Activated naive CD4-positive, alpha-beta T cell treated with anti-CD3 and anti-CD28 coated beads, Interleukin-2, amount 10 ng/mL, durations not matched to agents 7 days and 5 days (primary cell): Measurements from ENCODE around the gene ZAP70.
"Not testable (repeated sequence)": the region's sequence is repeated elsewhere in the genome, so short reads cannot be mapped to it uniquely, and the experiment has no call there.

Source experiments
- CTCF ChIA-PET: fragments of 350-600 bp; sonication (Branson Sonifier 250); formaldehyde crosslinking; loops from one replicate; lab custom pipeline; 2021; ENCODE audit warnings: antibody characterized with exemption; lab: Charles Lee
- DNase-seq: peaks from one replicate; pipeline ENCODE4 v3.0.0-alpha.2; 2020
- H3K27ac Mint-ChIP-seq: one replicate; pipeline ENCODE4 v1.8.0; 2021; ENCODE audit warnings: mild to moderate bottlenecking, moderate library complexity, mixed read lengths
- H3K27me3 Mint-ChIP-seq: one replicate; pipeline ENCODE4 v1.8.0; 2021; ENCODE audit warnings: mild to moderate bottlenecking, mixed read lengths
- H3K36me3 Mint-ChIP-seq: one replicate; pipeline ENCODE4 v1.8.0; 2021; ENCODE audit warnings: mixed read lengths
- H3K4me1 Mint-ChIP-seq: one replicate; pipeline ENCODE4 v1.8.0; 2021; ENCODE audit warnings: mixed read lengths
- H3K4me3 Mint-ChIP-seq: one replicate; pipeline ENCODE4 v1.8.0; 2021; ENCODE audit warnings: mild to moderate bottlenecking, moderate library complexity, mixed read lengths
- H3K9me3 Mint-ChIP-seq: one replicate; pipeline ENCODE4 v1.8.0; 2021; ENCODE audit warnings: mixed read lengths

The ZAP70 gene

DNA sequence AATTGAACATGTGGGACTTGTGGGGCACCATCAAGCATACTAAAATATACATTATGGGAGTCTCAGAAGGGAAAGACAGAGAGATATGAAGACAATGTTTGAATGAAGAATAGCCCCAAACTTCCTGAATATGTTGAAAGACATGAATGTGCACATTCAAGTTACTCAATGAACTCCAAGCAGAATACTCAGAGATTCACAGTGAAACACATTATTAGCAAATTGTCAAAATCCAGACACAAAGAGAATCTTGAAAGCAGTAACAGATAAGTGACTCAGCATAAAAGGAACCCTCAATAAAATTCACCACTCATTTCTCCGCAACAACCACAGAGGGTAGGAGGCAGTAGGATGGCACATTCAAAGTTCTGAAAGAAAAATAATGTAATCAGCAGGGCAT is 35.1 kb upstream of the ZAP70 start:
- DNase-seq: no peak

DNA sequence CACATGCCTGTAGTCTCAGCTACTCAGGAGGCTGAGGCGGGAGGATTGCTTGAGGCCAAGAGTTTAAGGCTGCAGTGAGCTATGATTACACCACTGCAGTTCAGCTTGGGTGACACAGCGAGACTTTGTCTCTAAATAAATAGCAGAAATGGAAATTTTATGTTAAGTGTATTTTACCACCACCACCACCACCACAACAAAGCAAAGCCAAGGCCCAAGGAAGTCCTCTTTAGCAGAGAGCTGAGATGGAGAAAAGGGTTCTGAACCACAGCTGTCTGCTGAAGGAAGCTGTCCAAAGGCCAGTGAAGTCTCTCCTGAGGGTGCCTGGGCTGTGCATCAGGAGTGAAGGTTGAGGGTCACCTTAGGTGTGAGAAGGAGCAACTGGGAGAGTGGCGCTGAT is 26.1 kb upstream of the ZAP70 start:
- not testable (repeated sequence) for H3K4me3 Mint-ChIP-seq, H3K27ac Mint-ChIP-seq, H3K27me3 Mint-ChIP-seq, DNase-seq, H3K9me3 Mint-ChIP-seq, H3K36me3 Mint-ChIP-seq
- H3K4me1 Mint-ChIP-seq: peaks cover 13% of the 10 kb centered on the region
- CTCF ChIA-PET: interaction anchor here (1.0 to 2.8 kb wide), 4 partner anchors 9 to 23 kb away, joined by 3 to 12 read pairs (median 5); partner anchors contain the start of gene ACTR1B

More for the DNA sequence above, 35.1 kb upstream of the ZAP70 start:
- Mint-ChIP-seq H3K4me1 (peaks cover 6% of the 10 kb centered on the region), H3K9me3 (no peaks in the 10 kb centered on the region), H3K36me3 (no peaks in the 10 kb centered on the region), H3K4me3 (no peak overlapping the region), H3K27ac (no peak overlapping the region), H3K27me3 (peaks cover 10% of the 10 kb centered on the region)
- CTCF ChIA-PET: no interaction called here

GRCh38 chr2:97688062-97688827 is 25.1 kb upstream of the ZAP70 start:
- no peak overlapping the region for H3K27ac Mint-ChIP-seq
- CTCF ChIA-PET: interaction anchor here (1.0 to 2.8 kb wide), 3 partner anchors 8 to 98 kb away, joined by 5 to 12 read pairs (median 6); partner anchors contain the start of gene ACTR1B
- peaks cover 13% of the 10 kb centered on the region for H3K4me1 Mint-ChIP-seq
- no peaks in the 10 kb centered on the region for H3K36me3 Mint-ChIP-seq
- no peak for DNase-seq
- H3K4me3 Mint-ChIP-seq: no peak overlapping the region
- H3K27me3 Mint-ChIP-seq: no peaks in the 10 kb centered on the region
- no peaks in the 10 kb centered on the region for H3K9me3 Mint-ChIP-seq

DNA sequence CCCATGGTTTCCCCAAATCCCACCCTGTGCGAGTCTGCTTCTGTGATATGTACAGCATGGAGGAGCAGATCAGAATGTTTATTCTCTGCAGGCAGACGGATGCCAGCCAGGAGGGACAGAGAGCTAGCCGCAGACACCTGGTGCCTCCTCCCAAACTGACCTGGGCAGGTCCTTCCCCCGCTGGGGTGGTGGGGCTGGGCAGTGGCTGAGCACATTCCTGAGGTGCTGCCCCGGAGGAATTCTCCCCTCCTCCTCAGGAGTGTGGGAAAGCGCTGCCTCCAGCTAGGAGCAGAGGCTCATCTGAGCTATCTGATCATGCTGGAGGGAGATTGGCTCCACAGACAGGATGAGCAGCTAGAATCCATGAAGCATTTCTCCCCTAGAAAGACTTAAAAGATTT is 22.2 kb upstream of the ZAP70 start:
- Mint-ChIP-seq H3K36me3 (no peaks in the 10 kb centered on the region), H3K27ac (no peak overlapping the region), H3K9me3 (no peaks in the 10 kb centered on the region), H3K4me3 (no peak overlapping the region), H3K27me3 (peaks cover 8% of the 10 kb centered on the region), H3K4me1 (peaks cover 13% of the 10 kb centered on the region)
- CTCF ChIA-PET: interaction anchor here (0.9 to 1.7 kb wide), 3 partner anchors 9 to 29 kb away, joined by 3 to 5 read pairs (median 4); no protein-coding TSS in a partner anchor
- DNase-seq: no peak

DNA sequence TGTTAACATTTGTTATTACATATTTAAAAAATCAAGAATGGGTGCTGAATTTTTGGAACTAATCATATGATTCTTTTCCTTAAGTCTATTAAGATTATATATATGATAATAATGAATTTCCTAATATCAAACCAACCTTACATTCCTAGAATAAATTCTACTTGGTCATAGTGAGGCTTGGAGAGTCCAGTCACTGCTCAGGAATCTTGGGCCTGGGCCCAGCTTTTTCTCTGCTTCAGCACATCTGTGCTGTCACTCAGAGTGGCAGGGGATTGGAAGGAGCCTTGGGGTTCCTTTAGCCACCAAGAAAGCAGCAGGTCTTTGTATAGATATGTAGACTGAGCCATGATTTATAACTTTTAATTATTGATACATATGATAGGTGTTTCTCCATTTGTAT is 19.9 kb upstream of the ZAP70 start:
- Mint-ChIP-seq H3K27me3 (peaks cover 18% of the 10 kb centered on the region), H3K9me3 (no peaks in the 10 kb centered on the region), H3K4me3 (no peak overlapping the region), H3K27ac (no peak overlapping the region), H3K4me1 (peaks cover 12% of the 10 kb centered on the region), H3K36me3 (no peaks in the 10 kb centered on the region)
- CTCF ChIA-PET: no interaction called here
- DNase-seq: no peak

DNA sequence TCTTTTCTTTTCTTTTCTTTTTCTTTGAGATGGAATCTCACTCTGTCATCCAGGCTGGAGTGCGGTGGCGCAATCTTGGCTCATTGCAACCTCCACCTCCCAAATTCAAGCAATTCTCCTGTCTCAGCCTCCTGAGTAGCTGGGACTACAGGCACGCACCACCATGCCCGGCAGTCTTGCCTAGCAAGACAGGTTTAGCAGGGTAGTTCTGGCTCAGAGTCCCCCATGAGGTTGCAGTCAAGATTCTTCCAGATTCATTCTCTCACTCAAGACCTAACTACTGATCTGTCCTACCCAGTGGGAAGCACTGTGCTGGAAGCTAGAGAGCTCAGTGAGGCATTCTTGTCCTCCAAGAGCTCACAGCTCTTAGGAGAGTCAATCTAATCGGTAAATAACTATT is 17.6 kb upstream of the ZAP70 start:
- Mint-ChIP-seq H3K27me3 (peaks cover 28% of the 10 kb centered on the region), H3K36me3 (no peaks in the 10 kb centered on the region), H3K27ac (no peak overlapping the region), H3K9me3 (no peaks in the 10 kb centered on the region), H3K4me3 (no peak overlapping the region), H3K4me1 (peaks cover 9% of the 10 kb centered on the region)
- CTCF ChIA-PET: interaction anchor here (1.0 to 5.8 kb wide), 8 partner anchors 8 to 104 kb away, joined by 3 to 115 read pairs (median 5); partner anchors contain the start of gene ACTR1B
- no peak for DNase-seq

DNA sequence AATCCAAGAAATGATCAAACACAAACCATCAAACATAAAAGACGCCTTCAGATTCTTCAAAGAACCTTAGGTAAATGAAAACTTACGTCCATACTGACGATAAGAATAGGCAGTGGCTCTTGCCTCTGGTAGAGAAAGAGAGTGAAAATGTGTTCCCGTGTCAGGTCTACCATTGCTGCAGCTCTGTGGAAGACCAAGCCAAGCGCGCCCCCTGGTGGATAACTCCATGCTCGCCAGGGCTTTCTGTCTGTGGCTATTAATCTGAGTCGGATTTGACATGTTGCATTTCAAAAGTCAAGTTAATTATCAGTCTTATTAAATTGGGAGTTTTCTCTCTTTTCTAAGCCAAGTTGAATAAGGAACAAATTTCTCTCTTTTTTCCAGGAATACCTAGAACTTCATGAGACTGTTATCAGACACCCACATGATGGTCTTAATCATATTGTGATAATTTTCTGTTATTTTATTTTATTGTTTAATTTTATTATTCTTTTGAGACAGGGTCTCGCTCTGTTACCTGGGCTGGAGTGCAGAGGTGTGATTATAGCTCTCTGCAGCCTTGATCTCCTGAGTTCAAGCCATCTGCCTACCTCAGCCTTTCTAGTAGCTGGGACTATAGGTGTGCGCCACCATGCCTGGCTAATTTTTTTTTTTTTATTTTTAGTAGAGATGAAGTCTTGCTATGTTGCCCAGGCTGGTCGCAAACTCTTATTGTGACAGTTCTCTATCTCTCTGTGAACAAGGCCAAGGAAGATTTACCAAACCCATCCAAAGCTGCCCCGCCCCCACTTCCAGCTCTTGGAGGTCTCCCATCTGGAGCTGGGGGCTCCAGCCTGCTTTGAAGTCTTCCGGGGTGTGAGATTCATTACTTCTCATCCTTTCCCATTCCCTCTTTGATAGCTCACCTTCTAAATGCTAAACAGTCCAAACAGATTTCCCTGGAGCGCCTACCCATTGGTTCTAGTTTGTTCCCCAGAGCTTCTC is 15.8 kb upstream of the ZAP70 start:
- Mint-ChIP-seq H3K27ac (peak overlapping the region; percentile 9), H3K27me3 (peaks cover 28% of the 10 kb centered on the region), H3K9me3 (no peaks in the 10 kb centered on the region), H3K4me3 (no peak overlapping the region), H3K36me3 (no peaks in the 10 kb centered on the region), H3K4me1 (peaks cover 9% of the 10 kb centered on the region)
- CTCF ChIA-PET: interaction anchor here (0.7 to 5.8 kb wide), 17 partner anchors 10 to 106 kb away, joined by 3 to 115 read pairs (median 6); partner anchors contain the start of genes ACTR1B, C2orf92 and COX5B
- peak; percentile 95 for DNase-seq

GRCh38 chr2:97698530-97698929 is 14.8 kb upstream of the ZAP70 start:
- Mint-ChIP-seq H3K27ac (no peak overlapping the region), H3K36me3 (no peaks in the 10 kb centered on the region), H3K4me3 (no peak overlapping the region), H3K4me1 (peaks cover 9% of the 10 kb centered on the region), H3K27me3 (peaks cover 28% of the 10 kb centered on the region), H3K9me3 (no peaks in the 10 kb centered on the region)
- DNase-seq: no peak
- CTCF ChIA-PET: interaction anchor here (0.9 to 5.8 kb wide), 12 partner anchors 10 to 107 kb away, joined by 3 to 115 read pairs (median 12); partner anchors contain the start of genes ACTR1B, COX5B and ZAP70

DNA sequence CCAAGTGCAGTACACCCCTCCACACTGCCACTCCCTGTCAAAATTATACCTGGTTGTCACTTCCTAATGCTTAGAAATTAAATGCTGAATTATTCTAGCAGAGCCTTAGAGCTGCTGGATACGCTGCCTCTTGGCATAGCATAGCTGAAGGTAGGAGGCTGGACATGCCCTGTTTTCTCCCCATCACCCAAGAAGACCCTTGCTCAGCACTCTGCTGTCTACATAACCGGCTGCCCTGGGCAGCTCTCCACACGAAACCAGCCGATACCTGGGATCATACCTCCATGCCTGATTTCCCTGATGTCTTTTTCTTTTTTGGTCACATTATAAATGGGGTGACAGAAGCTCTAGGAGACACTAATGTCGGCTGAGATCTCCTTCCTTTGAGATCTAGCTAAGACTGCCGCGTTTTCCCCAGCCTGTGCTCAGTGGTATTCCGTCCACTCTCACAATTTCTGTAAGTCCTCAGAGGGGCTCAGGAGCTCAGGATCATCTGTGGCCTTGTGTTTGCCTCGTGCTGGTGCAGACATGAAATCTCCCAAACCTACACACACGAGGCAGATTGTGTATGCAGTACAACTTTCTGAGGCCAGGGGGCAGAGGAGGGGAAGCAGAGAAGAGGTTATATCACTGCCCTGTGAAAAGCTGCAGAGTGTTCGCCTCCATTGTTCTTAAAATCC is 13.5 kb upstream of the ZAP70 start:
- no peak overlapping the region for H3K4me3 Mint-ChIP-seq
- DNase-seq: peak; percentile 82
- H3K4me1 Mint-ChIP-seq: peaks cover 9% of the 10 kb centered on the region
- H3K36me3 Mint-ChIP-seq: no peaks in the 10 kb centered on the region
- H3K27ac Mint-ChIP-seq: no peak overlapping the region
- H3K9me3 Mint-ChIP-seq: no peaks in the 10 kb centered on the region
- H3K27me3 Mint-ChIP-seq: peaks cover 28% of the 10 kb centered on the region
- CTCF ChIA-PET: interaction anchor here (0.7 to 5.8 kb wide), 23 partner anchors 8 to 949 kb away, joined by 3 to 115 read pairs (median 6); partner anchors contain the start of genes ACTR1B, COX5B and ZAP70

DNA sequence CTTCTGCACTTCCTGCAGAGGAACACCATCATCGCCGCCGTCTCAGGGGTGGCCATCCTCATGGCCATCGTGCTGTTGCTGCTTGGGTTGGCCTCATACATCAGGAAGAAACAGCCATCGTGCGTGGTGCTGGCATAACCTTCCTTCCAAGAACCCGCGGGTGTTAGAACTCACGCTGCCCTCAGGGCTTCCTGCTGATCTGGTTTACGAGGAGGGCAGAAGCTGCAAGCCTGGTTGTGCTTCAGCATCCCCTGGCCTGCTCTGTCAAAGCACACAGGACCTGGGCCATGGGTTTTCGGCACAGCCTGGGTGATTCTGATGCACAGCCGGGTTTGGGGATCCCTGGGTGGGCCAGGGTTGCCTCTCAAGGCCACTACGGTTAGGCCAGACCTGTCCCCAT is 12.2 kb upstream of the ZAP70 start:
- no peak overlapping the region for H3K27ac Mint-ChIP-seq
- no peak for DNase-seq
- H3K4me3 Mint-ChIP-seq: no peak overlapping the region
- peaks cover 9% of the 10 kb centered on the region for H3K4me1 Mint-ChIP-seq
- H3K9me3 Mint-ChIP-seq: no peaks in the 10 kb centered on the region
- no peaks in the 10 kb centered on the region for H3K36me3 Mint-ChIP-seq
- CTCF ChIA-PET: interaction anchor here (0.7 to 4.6 kb wide), 6 partner anchors 8 to 106 kb away, joined by 3 to 79 read pairs (median 4); no protein-coding TSS in a partner anchor
- H3K27me3 Mint-ChIP-seq: peaks cover 20% of the 10 kb centered on the region

DNA sequence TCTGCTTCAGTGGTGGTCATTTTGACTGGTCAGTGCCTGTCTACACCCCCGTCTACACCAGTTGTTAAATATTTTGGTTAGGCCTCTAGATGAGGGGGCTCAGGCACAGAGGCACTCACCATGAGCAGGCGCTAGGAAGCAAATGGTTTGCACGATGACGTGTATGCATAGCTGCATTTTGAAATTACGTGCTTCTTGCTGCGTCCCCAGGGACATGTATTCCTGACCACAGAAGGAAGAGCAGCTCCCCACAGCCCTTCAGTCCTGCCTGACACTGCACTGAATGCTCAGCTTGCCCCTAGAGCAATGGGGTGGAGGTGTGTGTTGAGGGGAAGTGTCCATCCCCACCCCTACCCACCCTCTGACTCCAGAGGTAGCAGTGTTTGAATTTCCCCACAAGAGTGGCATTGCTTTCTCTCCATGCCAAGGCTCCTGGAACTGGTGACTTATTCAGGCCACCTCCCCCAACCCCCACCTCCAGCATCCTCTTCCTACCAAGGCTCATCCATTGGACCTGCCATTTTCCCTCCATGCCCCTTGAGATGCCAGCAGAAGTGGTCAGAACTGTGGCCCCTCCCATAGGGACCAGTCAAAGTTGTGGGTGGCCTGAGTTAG is 11.4 kb upstream of the ZAP70 start:
- no peak overlapping the region for H3K4me3 Mint-ChIP-seq
- no peaks in the 10 kb centered on the region for H3K9me3 Mint-ChIP-seq
- no peaks in the 10 kb centered on the region for H3K36me3 Mint-ChIP-seq
- H3K4me1 Mint-ChIP-seq: peaks cover 6% of the 10 kb centered on the region
- DNase-seq: no peak
- CTCF ChIA-PET: interaction anchor here (0.7 to 4.6 kb wide), 5 partner anchors 8 to 105 kb away, joined by 3 to 79 read pairs (median 3); no protein-coding TSS in a partner anchor
- H3K27me3 Mint-ChIP-seq: peaks cover 19% of the 10 kb centered on the region
- no peak overlapping the region for H3K27ac Mint-ChIP-seq

DNA sequence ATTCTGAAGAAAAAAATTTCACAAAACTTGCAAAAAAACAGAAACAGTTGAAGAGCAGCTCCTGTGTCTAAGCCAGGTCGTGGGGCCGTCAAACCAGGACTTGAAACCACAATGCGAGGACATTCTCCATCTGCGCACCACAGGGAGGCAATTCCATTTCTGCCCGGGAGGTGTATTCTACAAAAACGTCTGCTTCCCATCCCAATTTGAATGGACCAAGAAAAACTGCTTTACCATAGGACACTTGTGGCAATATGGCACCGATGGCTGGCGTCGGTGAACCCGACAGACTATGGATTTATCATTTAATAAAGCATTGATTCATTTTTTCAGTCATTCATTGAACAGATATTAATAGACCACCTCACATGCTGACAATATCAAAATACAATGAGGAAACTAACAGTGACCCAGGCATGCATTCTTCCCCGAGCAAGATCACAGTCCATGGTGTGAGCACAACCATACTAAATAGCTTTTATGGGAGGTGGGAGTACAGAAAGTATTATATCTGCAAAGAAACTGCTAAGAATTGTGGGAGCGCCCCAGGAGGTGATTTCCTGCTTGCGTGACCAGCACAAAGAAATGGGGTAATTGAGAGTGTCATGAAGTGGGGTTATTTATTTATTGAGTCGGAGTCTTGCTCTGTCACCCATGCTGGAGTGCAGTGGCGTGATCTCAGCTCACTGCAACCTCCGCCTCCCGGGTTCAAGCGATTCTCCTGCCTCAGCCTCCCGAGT is 10.5 kb upstream of the ZAP70 start:
- Mint-ChIP-seq H3K9me3 (no peaks in the 10 kb centered on the region), H3K4me3 (no peak overlapping the region), H3K36me3 (no peaks in the 10 kb centered on the region), H3K27me3 (peaks cover 26% of the 10 kb centered on the region), H3K4me1 (peaks cover 2% of the 10 kb centered on the region), H3K27ac (no peak overlapping the region)
- no peak for DNase-seq
- CTCF ChIA-PET: interaction anchor here (1.1 to 1.5 kb wide), 4 partner anchors 11 to 112 kb away, joined by 3 to 6 read pairs (median 4); partner anchors contain the start of gene ZAP70
